ENCODE measurements around the gene DERA.

DNA sequence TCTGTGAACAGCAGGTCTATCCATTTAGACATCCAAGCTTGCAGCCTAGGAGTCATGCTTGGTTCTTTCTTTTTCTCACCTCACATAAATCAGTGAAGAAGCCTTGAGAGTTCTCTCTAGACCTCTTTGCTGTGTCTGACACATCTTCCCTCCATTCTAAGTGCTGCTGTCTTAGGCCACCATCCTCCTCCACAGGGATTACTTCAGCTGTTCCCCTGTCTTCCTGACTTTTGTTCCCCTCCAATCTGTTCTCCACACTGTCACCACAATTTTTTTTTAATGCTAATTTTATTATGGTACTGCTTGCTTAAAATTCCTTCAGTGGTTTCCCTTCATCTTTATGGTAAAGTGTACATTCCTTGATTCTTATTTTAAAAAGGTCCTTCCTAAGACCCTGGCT is 71.8 kb downstream of the DERA start:
- TF ChIP-seq ZNF747 (tag by site-specific recombination; IDR thresholded peaks at IDR 0.05) = no peak
- TF ChIP-seq, protein P1, sequence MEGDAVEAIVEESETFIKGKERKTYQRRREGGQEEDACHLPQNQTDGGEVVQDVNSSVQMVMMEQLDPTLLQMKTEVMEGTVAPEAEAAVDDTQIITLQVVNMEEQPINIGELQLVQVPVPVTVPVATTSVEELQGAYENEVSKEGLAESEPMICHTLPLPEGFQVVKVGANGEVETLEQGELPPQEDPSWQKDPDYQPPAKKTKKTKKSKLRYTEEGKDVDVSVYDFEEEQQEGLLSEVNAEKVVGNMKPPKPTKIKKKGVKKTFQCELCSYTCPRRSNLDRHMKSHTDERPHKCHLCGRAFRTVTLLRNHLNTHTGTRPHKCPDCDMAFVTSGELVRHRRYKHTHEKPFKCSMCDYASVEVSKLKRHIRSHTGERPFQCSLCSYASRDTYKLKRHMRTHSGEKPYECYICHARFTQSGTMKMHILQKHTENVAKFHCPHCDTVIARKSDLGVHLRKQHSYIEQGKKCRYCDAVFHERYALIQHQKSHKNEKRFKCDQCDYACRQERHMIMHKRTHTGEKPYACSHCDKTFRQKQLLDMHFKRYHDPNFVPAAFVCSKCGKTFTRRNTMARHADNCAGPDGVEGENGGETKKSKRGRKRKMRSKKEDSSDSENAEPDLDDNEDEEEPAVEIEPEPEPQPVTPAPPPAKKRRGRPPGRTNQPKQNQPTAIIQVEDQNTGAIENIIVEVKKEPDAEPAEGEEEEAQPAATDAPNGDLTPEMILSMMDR (tag by site-specific recombination; IDR thresholded peaks at IDR 0.05) = no peak

Data from HEK293 (cell line).